Testis (tissue), 2 donors: ENCODE data around the gene ACE.

ENCODE experiments used
- CTCF ChIP-seq, 3 experiments: fragments of 450-650 bp in 2 of 3; fragments of 200-600 bp in 1 of 3; sonication (generic) in 1 of 3; IDR thresholded peaks; one replicate each; pipeline ENCODE4 v1.5.1; 2016 to 2019; ENCODE audit warnings: antibody characterized with exemption in 3 of 3, mild to moderate bottlenecking in 2 of 3, moderate library complexity in 1 of 3
- POLR2A ChIP-seq: fragments of 450-650 bp; IDR thresholded peaks from one replicate; pipeline ENCODE4 v1.6.1; 2017; ENCODE audit warnings: antibody characterized with exemption, mild to moderate bottlenecking, moderate library complexity

- no peak for TF ChIP-seq CTCF (IDR thresholded peaks at IDR 0.05)
- TF ChIP-seq POLR2A, result no peak
Measured at GRCh38 chr17:63493411-63493810, 16.6 kb downstream of the ACE start.
